Endothelial cell of umbilical vein (primary cell): ENCODE measurements around the gene MSL2. TPM values are rescaled to one million over a fixed set of nuclear protein-coding genes. Genes with fewer than 3 reads are reported as not detected.

ENCODE experiments used
- BruUV-seq: library from RNA; stranded (reverse); fragments of 400-500 nt; replicated peaks from 2 replicates; lab custom pipeline; 2021; lab: Mats Ljungman, UMichigan
- CTCF ChIA-PET: fragments of 300-600, 350-600 bp; sonication (Branson Sonifier 250); formaldehyde crosslinking; loops from one replicate; lab custom pipeline; 2021; ENCODE audit warnings: antibody characterized with exemption, inconsistent platforms; lab: Charles Lee
- POLR2A ChIA-PET: fragments of 300-600, 350-600 bp; sonication (Branson Sonifier 250); formaldehyde crosslinking; loops from one replicate; lab custom pipeline; 2021; ENCODE audit warnings: antibody characterized with exemption, inconsistent platforms; lab: Charles Lee
- DNase-seq: peaks from one replicate; pipeline ENCODE4 v3.0.0-alpha.2; 2011; ENCODE audit warnings: low read depth, low spot score
- FAIRE-seq: peaks from 2 replicates; lab custom pipeline; 2011; peaks lifted over from hg19 to GRCh38; lab: Jason Lieb, UNC
- H2AFZ ChIP-seq: 2 replicates; pipeline ENCODE4 v1.6.0; 2012; ENCODE audit warnings: low read depth, low read length, control low read depth, inconsistent platforms
- H3K27ac ChIP-seq: 2 replicates; pipeline ENCODE4 v1.5.1; 2011; ENCODE audit warnings: low read depth, mild to moderate bottlenecking, control low read depth, low read length, moderate library complexity; ENCODE audit not compliant: insufficient read depth
- H3K27me3 ChIP-seq, 2 experiments: 2 replicates each; pipeline versions ENCODE4 v1.6.0 to v1.6.1; 2011; ENCODE audit warnings: low read length in 2 of 2, mixed read lengths in 1 of 2; ENCODE audit not compliant: control insufficient read depth in 2 of 2, insufficient read depth in 2 of 2
- H3K36me3 ChIP-seq, 2 experiments: 2 replicates in 1 of 2; 3 replicates in 1 of 2; pipeline ENCODE4 v1.5.1; 2011; ENCODE audit warnings: low read length in 2 of 2, mild to moderate bottlenecking in 1 of 2, moderate library complexity in 1 of 2; ENCODE audit not compliant: control insufficient read depth in 2 of 2, insufficient read depth in 2 of 2; ENCODE audit errors: extremely low read depth in 1 of 2
- H3K4me1 ChIP-seq: 3 replicates; pipeline ENCODE4 v1.5.1; 2011; ENCODE audit warnings: mild to moderate bottlenecking, low read length; ENCODE audit not compliant: control insufficient read depth, insufficient read depth; ENCODE audit errors: extremely low read depth
- H3K4me2 ChIP-seq: 2 replicates; pipeline ENCODE4 v1.6.1; 2011; ENCODE audit warnings: low read length, control low read depth, mixed read lengths; ENCODE audit not compliant: insufficient read depth
- H3K4me3 ChIP-seq, 3 experiments: fragments of 200-600 bp in 1 of 3; sonication (generic), shearing (Covaris generic) in 1 of 3; replicated peaks in 1 of 3; 2 replicates each; pipeline ENCODE4 v1.5.1; 2011 to 2016; ENCODE audit warnings: control low read depth in 3 of 3, low read length in 3 of 3, mild to moderate bottlenecking in 2 of 3, inconsistent platforms in 1 of 3, low read depth in 1 of 3, moderate library complexity in 1 of 3; ENCODE audit not compliant: insufficient read depth in 1 of 3
- H3K79me2 ChIP-seq: 2 replicates; pipeline ENCODE4 v1.6.0; 2012; ENCODE audit warnings: low read length, inconsistent platforms; ENCODE audit not compliant: control insufficient read depth, insufficient read depth
- H3K9ac ChIP-seq: replicated peaks from 2 replicates; pipeline ENCODE3; 2011; ENCODE audit warnings: low read length, control low read depth; ENCODE audit not compliant: insufficient read depth; ENCODE audit errors: extremely low read depth
- H3K9me1 ChIP-seq: replicated peaks from 3 replicates; pipeline ENCODE4 v1.6.0; 2011; ENCODE audit warnings: mild to moderate bottlenecking, low read length; ENCODE audit not compliant: control insufficient read depth, insufficient read depth; ENCODE audit errors: extremely low read depth
- H3K9me3 ChIP-seq: replicated peaks from 2 replicates; pipeline ENCODE4 v1.5.1; 2012; ENCODE audit warnings: low read length, inconsistent platforms; ENCODE audit not compliant: control insufficient read depth, insufficient read depth
- H4K20me1 ChIP-seq: replicated peaks from 2 replicates; pipeline ENCODE3; 2011; ENCODE audit warnings: mild to moderate bottlenecking, low read length; ENCODE audit not compliant: control insufficient read depth, insufficient read depth; ENCODE audit errors: extremely low read depth
- EZH2 ChIP-seq: IDR thresholded peaks from 2 replicates; pipeline ENCODE4 v1.6.1; 2012; ENCODE audit warnings: borderline replicate concordance, low read depth, mild to moderate bottlenecking, moderate library complexity, low read length, inconsistent platforms; ENCODE audit not compliant: severe bottlenecking
- FOS ChIP-seq: IDR thresholded peaks from 2 replicates; pipeline ENCODE4 v1.6.1; 2011; ENCODE audit warnings: mild to moderate bottlenecking, low read length, moderate library complexity, borderline replicate concordance; ENCODE audit not compliant: insufficient read depth
- GATA2 ChIP-seq: IDR thresholded peaks from 2 replicates; pipeline ENCODE4 v1.7.0; 2011; ENCODE audit warnings: low read depth, mild to moderate bottlenecking, moderate library complexity, mixed read lengths, low read length; ENCODE audit not compliant: insufficient read length, insufficient read depth
- JUN ChIP-seq: IDR thresholded peaks from 2 replicates; pipeline ENCODE4 v1.6.1; 2011; ENCODE audit warnings: borderline replicate concordance, low read depth; ENCODE audit not compliant: insufficient read length, insufficient read depth
- MAX ChIP-seq: IDR thresholded peaks from 2 replicates; pipeline ENCODE4 v1.6.1; 2011; ENCODE audit not compliant: insufficient read depth, insufficient read length
- MYC ChIP-seq: IDR thresholded peaks from one replicate; pipeline ENCODE4 v1.6.1; 2011; ENCODE audit warnings: mild to moderate bottlenecking, low read depth, low read length
- POLR2A ChIP-seq: IDR thresholded peaks from 2 replicates; pipeline ENCODE4 v1.6.1; 2012; ENCODE audit warnings: low read depth, mild to moderate bottlenecking, control low read depth, low read length
- POLR2AphosphoS5 ChIP-seq: IDR thresholded peaks from 2 replicates; pipeline ENCODE4 v1.6.1; 2012; ENCODE audit warnings: low read depth, mild to moderate bottlenecking, control low read depth, low read length, moderate library complexity; ENCODE audit not compliant: insufficient read depth
- dilution Hi-C: fragments of 300-500 bp; cut with MboI; formaldehyde crosslinking; loops from one replicate; pipeline ENCODE4 v1.15.0; 2019; ENCODE audit warnings: low sequenced_read_pairs; ENCODE audit not compliant: extremely low pct_ligation_motif_present
- intact Hi-C: fragments of 100-400 bp; cut with micrococcal nuclease; formaldehyde crosslinking; loops from one replicate; pipeline ENCODE4 v1.10.0; 2022
- polyA plus RNA-seq, 4 experiments: library from polyadenylated mRNA; depleted of rRNA in 3 of 4; stranded (reverse) in 3 of 4; unstranded in 1 of 4; fragments of >200 nt; gene quantifications; 2 replicates each; pipeline versions ENCODE4 v1.2.1 to v1.2.3, GENCODE V29; 2011 to 2012; ENCODE audit warnings: missing spikeins in 1 of 4
- total RNA-seq: library from RNA; stranded (reverse); gene quantifications from 2 replicates; pipeline ENCODE4 v1.2.3, GENCODE V29; 2021
- TF ChIP-seq, protein P1 (sequence below), 2 donors: IDR thresholded peaks; 1 replicate in 1 of 2; 2 replicates in 1 of 2; pipeline ENCODE4 v1.5.1; 2011; ENCODE audit warnings: low read length in 2 of 2, mild to moderate bottlenecking in 2 of 2, moderate library complexity in 2 of 2, control low read depth in 1 of 2, inconsistent platforms in 1 of 2, low read depth in 1 of 2; ENCODE audit not compliant: insufficient read depth in 1 of 2; ENCODE audit errors: extremely low read depth in 1 of 2

MSL2 gene
- total and polyA plus RNA-seq, 2 donors (not counting 3 experiments of a cell fraction or from before 2014, with no cell fraction given), result 6.7 to 21.9 TPM

DNA sequence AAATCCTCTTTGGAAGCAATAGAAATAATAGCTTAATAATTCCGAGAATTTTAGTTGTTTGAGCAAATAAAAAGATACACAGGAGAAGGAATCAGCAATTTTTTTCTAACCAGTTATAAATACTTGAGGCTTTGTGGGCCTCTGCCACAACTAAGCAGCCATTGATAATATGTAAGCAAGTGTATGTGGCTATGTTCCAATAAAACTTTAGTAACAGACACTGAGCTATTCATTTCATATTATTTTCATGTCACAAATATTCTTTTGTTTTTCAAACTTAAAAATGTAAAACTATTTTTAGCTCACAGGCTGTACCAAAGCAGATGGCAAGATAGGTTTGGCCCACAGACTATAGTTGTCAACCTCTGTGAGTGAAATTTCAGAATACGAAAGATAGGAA lies 85.7 kb downstream of the MSL2 start:
- H2AFZ ChIP-seq, result no peak overlapping the region
- H3K4me1 ChIP-seq, result peaks cover 8% of the 10 kb centered on the region
- BruUV-seq, result no TSS peak
- no peak overlapping the region for H3K4me2 ChIP-seq
- peaks cover 0 to 5% of the 10 kb centered on the region in 2 experiments for H3K36me3 ChIP-seq
- no peak overlapping the region for H3K27ac ChIP-seq
- no peak for DNase-seq
- TF ChIP-seq MAX, result no peak
- TF ChIP-seq, protein P1, sequence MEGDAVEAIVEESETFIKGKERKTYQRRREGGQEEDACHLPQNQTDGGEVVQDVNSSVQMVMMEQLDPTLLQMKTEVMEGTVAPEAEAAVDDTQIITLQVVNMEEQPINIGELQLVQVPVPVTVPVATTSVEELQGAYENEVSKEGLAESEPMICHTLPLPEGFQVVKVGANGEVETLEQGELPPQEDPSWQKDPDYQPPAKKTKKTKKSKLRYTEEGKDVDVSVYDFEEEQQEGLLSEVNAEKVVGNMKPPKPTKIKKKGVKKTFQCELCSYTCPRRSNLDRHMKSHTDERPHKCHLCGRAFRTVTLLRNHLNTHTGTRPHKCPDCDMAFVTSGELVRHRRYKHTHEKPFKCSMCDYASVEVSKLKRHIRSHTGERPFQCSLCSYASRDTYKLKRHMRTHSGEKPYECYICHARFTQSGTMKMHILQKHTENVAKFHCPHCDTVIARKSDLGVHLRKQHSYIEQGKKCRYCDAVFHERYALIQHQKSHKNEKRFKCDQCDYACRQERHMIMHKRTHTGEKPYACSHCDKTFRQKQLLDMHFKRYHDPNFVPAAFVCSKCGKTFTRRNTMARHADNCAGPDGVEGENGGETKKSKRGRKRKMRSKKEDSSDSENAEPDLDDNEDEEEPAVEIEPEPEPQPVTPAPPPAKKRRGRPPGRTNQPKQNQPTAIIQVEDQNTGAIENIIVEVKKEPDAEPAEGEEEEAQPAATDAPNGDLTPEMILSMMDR (IDR thresholded peaks at IDR 0.05; ENCODE audit: extremely low read depth in 1 of 2, insufficient read depth in 1 of 2, low read depth in 1 of 2, low read length in 2 of 2), result no peak
- TF ChIP-seq MYC, result no peak
- no peak for TF ChIP-seq EZH2
- no peak for TF ChIP-seq FOS
- no peak for TF ChIP-seq GATA2
- no peak for TF ChIP-seq POLR2AphosphoS5
- no peak for TF ChIP-seq JUN
- TF ChIP-seq POLR2A, result no peak
- intact Hi-C loops, result no loop called here
- no peaks in the 10 kb centered on the region for H3K79me2 ChIP-seq
- H4K20me1 ChIP-seq, result no peaks in the 10 kb centered on the region
- dilution Hi-C loops, result no loop called here
- no peak for FAIRE-seq
- ChIA-PET POLR2A (no interaction called here), CTCF (interaction anchor here (0.8 to 1.3 kb wide), 3 partner anchors 23 to 642 kb away, joined by 3 to 5 read pairs (median 4); no protein-coding TSS in a partner anchor)
- peaks cover 2% of the 10 kb centered on the region for H3K9me1 ChIP-seq
- no peak overlapping the region for H3K9ac ChIP-seq
- H3K27me3 ChIP-seq, result no peaks in the 10 kb centered on the region
- no peak overlapping the region for H3K4me3 ChIP-seq
- H3K9me3 ChIP-seq, result no peaks in the 10 kb centered on the region
